Tibial nerve (tissue), 4 donors: ENCODE results near the gene VTI1A. TPM values are rescaled to one million over a fixed set of nuclear protein-coding genes. Genes with fewer than 3 reads are reported as not detected.

ENCODE experiments used
- DNase-seq, 2 donors: peaks; one replicate each; pipeline ENCODE4 v3.0.0-alpha.2; 2019; ENCODE audit warnings: low spot score in 2 of 2
- H3K27ac ChIP-seq, 4 donors: fragments of 200-600 bp; sonication (generic) in 3 of 4; one replicate each; pipeline ENCODE4 v1.5.1; 2017 to 2019; ENCODE audit warnings: mild to moderate bottlenecking in 1 of 4
- H3K27me3 ChIP-seq, 2 donors: fragments of 200-600 bp; sonication (generic) in 1 of 2; one replicate each; pipeline versions ENCODE4 v1.5.1 to v1.6.0; 2017 to 2019
- H3K36me3 ChIP-seq, 3 donors: fragments of 200-600 bp; sonication (generic); one replicate each; pipeline ENCODE4 v1.5.1; 2018 to 2019
- H3K4me1 ChIP-seq, 4 donors: fragments of 200-600 bp; sonication (generic) in 3 of 4; one replicate each; pipeline ENCODE4 v1.5.1; 2017 to 2019
- H3K4me3 ChIP-seq, 4 donors: fragments of 200-600 bp; sonication (generic) in 3 of 4; one replicate each; pipeline ENCODE4 v1.5.1; 2017 to 2019; ENCODE audit warnings: mild to moderate bottlenecking in 1 of 4, moderate library complexity in 1 of 4
- H3K9me3 ChIP-seq, 4 donors: fragments of 200-600 bp; sonication (generic) in 3 of 4; one replicate each; pipeline ENCODE4 v1.5.1; 2017 to 2019
- CTCF ChIP-seq, 5 experiments: fragments of 200-600 bp in 3 of 5; fragments of 450-650 bp in 2 of 5; sonication (generic) in 3 of 5; IDR thresholded peaks; one replicate each; pipeline ENCODE4 v1.5.1; 2016 to 2019; ENCODE audit warnings: antibody characterized with exemption in 5 of 5, mild to moderate bottlenecking in 3 of 5, moderate library complexity in 2 of 5
- EP300 ChIP-seq, 2 donors: sonication (generic); formaldehyde crosslinking; IDR thresholded peaks; one replicate each; pipeline ENCODE4 v1.6.1; 2017; ENCODE audit warnings: antibody characterized with exemption in 2 of 2, mild to moderate bottlenecking in 1 of 2
- POLR2A ChIP-seq, 2 donors: fragments of 450-650 bp; IDR thresholded peaks; one replicate each; pipeline ENCODE4 v1.6.1; 2017; ENCODE audit warnings: antibody characterized with exemption in 2 of 2, mild to moderate bottlenecking in 2 of 2, moderate library complexity in 2 of 2
- WGBS, 2 donors: methylation state at CpG; one replicate each; pipeline ENCODE4 v1.1.5; 2018; 5-methylcytosine and 5-hydroxymethylcytosine counted together
- total RNA-seq, 4 donors: library from RNA; depleted of rRNA; stranded (reverse); fragments of >200 nt; gene quantifications; one replicate each; pipeline ENCODE4 v1.1.0, GENCODE V29; 2016

The VTI1A gene
- total RNA-seq, 4 donors from 2014 or later, result 96.5 to 253 (median 127) TPM

DNA sequence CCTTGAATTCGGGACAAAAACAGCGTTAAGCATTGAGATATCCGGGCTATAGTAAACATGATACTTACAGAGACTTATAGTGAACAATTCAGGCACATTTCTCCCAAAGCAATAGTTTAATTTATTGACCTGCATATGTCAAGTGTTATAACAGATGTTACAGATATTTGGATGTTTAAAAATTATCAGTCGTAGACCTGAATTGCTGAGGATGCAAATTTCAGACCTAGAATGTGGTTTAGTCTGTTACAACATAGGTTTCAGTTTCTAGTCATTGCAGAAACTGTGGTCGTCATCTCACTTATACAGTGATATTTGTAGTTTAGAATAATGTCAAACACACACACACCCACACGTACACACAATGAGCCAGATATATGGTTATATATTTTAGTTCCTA is 85.2 kb downstream of the VTI1A start:
- WGBS, 2 donors, result 39 to 53% methylated on average over 6 of the region's 6 CpGs
- H3K27ac ChIP-seq, result peak overlapping the region in 2 of 4 donors; percentile 19 to 32
- H3K36me3 ChIP-seq, result no peaks in the 10 kb centered on the region
- peaks cover 0 to 11% (median 0%) of the 10 kb centered on the region in 4 donors for H3K4me1 ChIP-seq
- H3K4me3 ChIP-seq, result peak overlapping the region in 2 of 4 donors; percentile 14 to 19
- DNase-seq, result no peak
- no peaks in the 10 kb centered on the region for H3K9me3 ChIP-seq
- TF ChIP-seq POLR2A (IDR thresholded peaks at IDR 0.05), result no peak
- peak in 1 of 2 donors; percentile 12 for TF ChIP-seq EP300 (IDR thresholded peaks at IDR 0.05)
- TF ChIP-seq CTCF (IDR thresholded peaks at IDR 0.05), result no peak
- H3K27me3 ChIP-seq, result no peaks in the 10 kb centered on the region

DNA sequence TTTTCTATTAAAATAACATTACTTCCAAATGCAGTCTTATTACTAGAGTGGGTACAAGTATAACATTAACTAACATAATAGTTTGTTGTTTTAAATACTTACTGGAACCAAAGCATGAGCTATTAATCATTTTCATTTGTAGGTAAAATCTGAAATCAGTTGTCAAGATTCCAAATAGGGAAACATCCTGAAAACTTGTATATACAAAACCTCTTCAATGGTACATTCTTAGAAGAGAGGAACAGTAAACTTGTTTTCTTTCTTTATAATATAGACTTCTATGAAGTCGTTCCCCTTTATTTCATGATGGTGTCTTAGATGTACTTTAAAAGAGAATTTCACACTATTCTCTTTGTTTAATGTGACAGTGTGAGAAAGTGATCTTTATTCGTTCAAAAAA is 85.9 kb downstream of the VTI1A start:
- 69 to 77% methylated on average over 2 of the region's 2 CpGs for WGBS, 2 donors

DNA sequence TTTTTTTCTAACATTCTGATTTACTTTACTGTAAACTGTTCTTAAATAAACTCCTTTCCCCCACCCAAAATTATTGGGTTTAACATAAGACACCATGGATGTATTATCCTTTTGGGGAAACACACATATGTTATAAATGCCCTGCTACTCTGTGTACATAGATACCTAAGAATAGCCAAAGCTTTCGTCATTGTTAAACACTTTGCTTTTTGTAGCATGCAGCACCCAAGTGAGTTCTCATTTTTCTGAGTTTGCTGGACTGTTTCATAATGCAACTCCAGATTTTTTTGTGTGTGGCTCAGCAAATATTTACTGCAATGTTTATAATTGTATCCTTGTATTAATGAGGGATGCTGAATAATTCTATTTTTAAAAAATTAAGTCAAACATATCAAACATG is 86.9 kb downstream of the VTI1A start:
- peaks cover 0 to 11% (median 0%) of the 10 kb centered on the region in 4 donors for H3K4me1 ChIP-seq
- H3K9me3 ChIP-seq, result no peaks in the 10 kb centered on the region
- no peak overlapping the region for H3K27ac ChIP-seq
- H3K4me3 ChIP-seq, result no peak overlapping the region
- WGBS, 2 donors, result 42 to 55% methylated on average over 1 of the region's 1 CpG
- DNase-seq, result no peak
- peaks cover 0 to 9% (median 0%) of the 10 kb centered on the region in 3 donors for H3K36me3 ChIP-seq
- TF ChIP-seq POLR2A (IDR thresholded peaks at IDR 0.05), result no peak
- TF ChIP-seq CTCF (IDR thresholded peaks at IDR 0.05), result no peak
- TF ChIP-seq EP300 (IDR thresholded peaks at IDR 0.05), result no peak
- H3K27me3 ChIP-seq, result no peaks in the 10 kb centered on the region

More for the DNA sequence above, 85.9 kb downstream of the VTI1A start:
- H3K27ac ChIP-seq, result peak overlapping the region in 1 of 4 donors; percentile 32
- no peak for TF ChIP-seq POLR2A (IDR thresholded peaks at IDR 0.05)
- no peak for TF ChIP-seq CTCF (IDR thresholded peaks at IDR 0.05)
- no peak for TF ChIP-seq EP300 (IDR thresholded peaks at IDR 0.05)
- DNase-seq, result no peak
- H3K4me1 ChIP-seq, result peaks cover 0 to 11% (median 0%) of the 10 kb centered on the region in 4 donors
- H3K36me3 ChIP-seq, result no peaks in the 10 kb centered on the region
- H3K4me3 ChIP-seq, result no peak overlapping the region
- H3K27me3 ChIP-seq, result no peaks in the 10 kb centered on the region
- H3K9me3 ChIP-seq, result no peaks in the 10 kb centered on the region

GRCh38 chr10:112535531-112535951 is 88.5 kb downstream of the VTI1A start:
- peaks cover 0 to 11% (median 0%) of the 10 kb centered on the region in 4 donors for H3K4me1 ChIP-seq
- H3K27ac ChIP-seq, result no peak overlapping the region
- WGBS, 2 donors, result 62 to 79% methylated on average over 3 of the region's 3 CpGs
- H3K9me3 ChIP-seq, result no peaks in the 10 kb centered on the region
- TF ChIP-seq POLR2A (IDR thresholded peaks at IDR 0.05), result no peak
- no peak for TF ChIP-seq EP300 (IDR thresholded peaks at IDR 0.05)
- no peak for TF ChIP-seq CTCF (IDR thresholded peaks at IDR 0.05)
- no peaks in the 10 kb centered on the region for H3K27me3 ChIP-seq
- H3K4me3 ChIP-seq, result no peak overlapping the region
- DNase-seq, result no peak
- H3K36me3 ChIP-seq, result peaks cover 0 to 15% (median 0%) of the 10 kb centered on the region in 3 donors

- no peak overlapping the region for H3K27ac ChIP-seq
- H3K9me3 ChIP-seq, result no peaks in the 10 kb centered on the region
- H3K27me3 ChIP-seq, result no peaks in the 10 kb centered on the region
- H3K4me3 ChIP-seq, result no peak overlapping the region
- TF ChIP-seq CTCF (IDR thresholded peaks at IDR 0.05) (no peak), EP300 (IDR thresholded peaks at IDR 0.05) (no peak), POLR2A (IDR thresholded peaks at IDR 0.05) (no peak)
- DNase-seq, result no peak
- 86 to 92% methylated on average over 8 of the region's 8 CpGs for WGBS, 2 donors
- peaks cover 0 to 11% (median 0%) of the 10 kb centered on the region in 4 donors for H3K4me1 ChIP-seq
- peaks cover 0 to 15% (median 0%) of the 10 kb centered on the region in 3 donors for H3K36me3 ChIP-seq
Measured at GRCh38 chr10:112536663-112537062, 89.6 kb downstream of the VTI1A start.
